Tibial nerve (tissue), 4 donors: Measurements from ENCODE around the gene M1AP. TPM values are rescaled to one million over a fixed set of nuclear protein-coding genes. Genes with fewer than 3 reads are reported as not detected.

Experiments used
- DNase-seq, 2 donors: peaks; one replicate each; pipeline ENCODE4 v3.0.0-alpha.2; 2019; ENCODE audit warnings: low spot score in 2 of 2
- H3K27ac ChIP-seq, 4 donors: fragments of 200-600 bp; sonication (generic) in 3 of 4; one replicate each; pipeline ENCODE4 v1.5.1; 2017 to 2019; ENCODE audit warnings: mild to moderate bottlenecking in 1 of 4
- H3K27me3 ChIP-seq, 2 donors: fragments of 200-600 bp; sonication (generic) in 1 of 2; one replicate each; pipeline versions ENCODE4 v1.5.1 to v1.6.0; 2017 to 2019
- H3K36me3 ChIP-seq, 3 donors: fragments of 200-600 bp; sonication (generic); one replicate each; pipeline ENCODE4 v1.5.1; 2018 to 2019
- H3K4me1 ChIP-seq, 4 donors: fragments of 200-600 bp; sonication (generic) in 3 of 4; one replicate each; pipeline ENCODE4 v1.5.1; 2017 to 2019
- H3K4me3 ChIP-seq, 4 donors: fragments of 200-600 bp; sonication (generic) in 3 of 4; one replicate each; pipeline ENCODE4 v1.5.1; 2017 to 2019; ENCODE audit warnings: mild to moderate bottlenecking in 1 of 4, moderate library complexity in 1 of 4
- H3K9me3 ChIP-seq, 4 donors: fragments of 200-600 bp; sonication (generic) in 3 of 4; one replicate each; pipeline ENCODE4 v1.5.1; 2017 to 2019
- EP300 ChIP-seq, 2 donors: sonication (generic); formaldehyde crosslinking; IDR thresholded peaks; one replicate each; pipeline ENCODE4 v1.6.1; 2017; ENCODE audit warnings: antibody characterized with exemption in 2 of 2, mild to moderate bottlenecking in 1 of 2
- POLR2A ChIP-seq, 2 donors: fragments of 450-650 bp; IDR thresholded peaks; one replicate each; pipeline ENCODE4 v1.6.1; 2017; ENCODE audit warnings: antibody characterized with exemption in 2 of 2, mild to moderate bottlenecking in 2 of 2, moderate library complexity in 2 of 2
- WGBS, 2 donors: methylation state at CpG; one replicate each; pipeline ENCODE4 v1.1.5; 2018; 5-methylcytosine and 5-hydroxymethylcytosine counted together
- total RNA-seq, 4 donors: library from RNA; depleted of rRNA; stranded (reverse); fragments of >200 nt; gene quantifications; one replicate each; pipeline ENCODE4 v1.1.0, GENCODE V29; 2016
- TF ChIP-seq, protein P1 (sequence below), 5 experiments: fragments of 200-600 bp in 3 of 5; fragments of 450-650 bp in 2 of 5; sonication (generic) in 3 of 5; IDR thresholded peaks; one replicate each; pipeline ENCODE4 v1.5.1; 2016 to 2019; ENCODE audit warnings: antibody characterized with exemption in 5 of 5, mild to moderate bottlenecking in 3 of 5, moderate library complexity in 2 of 5

Gene M1AP
- total RNA-seq, 4 donors from 2014 or later, result 0.21 TPM; not detected in 3

- H3K27ac ChIP-seq, result no peak overlapping the region
- peaks cover 0 to 45% (median 0%) of the 10 kb centered on the region in 3 donors for H3K36me3 ChIP-seq
- DNase-seq, result no peak
- H3K4me3 ChIP-seq, result no peak overlapping the region
- H3K4me1 ChIP-seq, result peaks cover 0 to 8% (median 2%) of the 10 kb centered on the region in 4 donors
- no peaks in the 10 kb centered on the region for H3K27me3 ChIP-seq
- TF ChIP-seq EP300 (IDR thresholded peaks at IDR 0.05) (no peak), POLR2A (IDR thresholded peaks at IDR 0.05) (no peak)
- TF ChIP-seq, protein P1, sequence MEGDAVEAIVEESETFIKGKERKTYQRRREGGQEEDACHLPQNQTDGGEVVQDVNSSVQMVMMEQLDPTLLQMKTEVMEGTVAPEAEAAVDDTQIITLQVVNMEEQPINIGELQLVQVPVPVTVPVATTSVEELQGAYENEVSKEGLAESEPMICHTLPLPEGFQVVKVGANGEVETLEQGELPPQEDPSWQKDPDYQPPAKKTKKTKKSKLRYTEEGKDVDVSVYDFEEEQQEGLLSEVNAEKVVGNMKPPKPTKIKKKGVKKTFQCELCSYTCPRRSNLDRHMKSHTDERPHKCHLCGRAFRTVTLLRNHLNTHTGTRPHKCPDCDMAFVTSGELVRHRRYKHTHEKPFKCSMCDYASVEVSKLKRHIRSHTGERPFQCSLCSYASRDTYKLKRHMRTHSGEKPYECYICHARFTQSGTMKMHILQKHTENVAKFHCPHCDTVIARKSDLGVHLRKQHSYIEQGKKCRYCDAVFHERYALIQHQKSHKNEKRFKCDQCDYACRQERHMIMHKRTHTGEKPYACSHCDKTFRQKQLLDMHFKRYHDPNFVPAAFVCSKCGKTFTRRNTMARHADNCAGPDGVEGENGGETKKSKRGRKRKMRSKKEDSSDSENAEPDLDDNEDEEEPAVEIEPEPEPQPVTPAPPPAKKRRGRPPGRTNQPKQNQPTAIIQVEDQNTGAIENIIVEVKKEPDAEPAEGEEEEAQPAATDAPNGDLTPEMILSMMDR (IDR thresholded peaks at IDR 0.05), result no peak
- H3K9me3 ChIP-seq, result no peaks in the 10 kb centered on the region
- WGBS, 2 donors, result 84 to 86% methylated on average over 23 of the region's 23 CpGs
Measured at GRCh38 chr2:74536166-74536950, 111.8 kb downstream of the M1AP start.

DNA sequence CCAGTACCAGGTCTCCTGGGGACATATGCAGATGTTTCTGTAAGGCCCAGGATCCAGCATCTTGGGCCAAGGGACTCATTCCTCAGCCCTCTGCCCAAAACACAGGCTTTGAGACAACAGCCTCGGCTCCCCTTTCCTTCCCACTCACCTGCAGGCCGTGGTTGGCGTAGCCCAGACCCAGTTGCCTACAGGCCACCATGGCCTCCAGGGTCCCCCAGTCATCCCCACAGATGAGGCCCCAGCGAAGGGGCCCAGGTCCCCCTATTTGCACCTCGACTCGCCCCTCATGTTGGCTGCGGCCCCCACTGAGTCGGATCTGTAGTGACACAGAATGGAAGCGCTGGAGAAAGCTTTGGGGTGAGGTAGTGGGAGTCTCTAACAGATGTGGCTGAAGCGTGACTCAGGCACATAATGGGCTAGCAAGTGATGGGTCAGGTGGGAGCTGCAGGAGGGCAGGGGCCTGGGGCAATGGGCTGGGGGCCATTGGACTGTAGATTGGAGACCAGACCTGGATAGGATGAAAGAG lies 112.6 kb downstream of the M1AP start:
- H3K27me3 ChIP-seq, result no peaks in the 10 kb centered on the region
- H3K4me1 ChIP-seq, result peaks cover 0 to 16% (median 9%) of the 10 kb centered on the region in 4 donors

DNA sequence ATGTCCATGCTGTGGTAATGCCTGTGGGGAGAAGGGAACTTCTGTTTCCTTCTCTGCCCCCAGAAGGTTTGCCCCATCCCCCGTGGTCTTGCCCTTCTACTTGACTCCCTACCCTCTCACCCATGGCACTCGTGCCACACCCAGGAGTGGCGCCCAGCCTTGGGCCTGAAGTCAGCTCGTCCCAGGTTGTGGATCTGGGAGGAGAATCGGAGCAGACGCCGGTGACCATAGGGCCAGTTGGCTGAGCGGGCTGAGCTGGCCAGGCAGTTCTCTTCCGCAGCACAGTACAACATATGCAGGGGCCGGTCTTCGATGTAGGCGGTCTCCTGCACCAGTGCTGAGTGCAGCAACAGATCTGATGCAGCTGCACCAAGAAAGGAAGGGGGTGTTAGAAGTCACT lies 113.7 kb downstream of the M1AP start:
- 72 to 78% methylated on average over 12 of the region's 12 CpGs for WGBS, 2 donors
- peaks cover 0 to 17% (median 9%) of the 10 kb centered on the region in 4 donors for H3K4me1 ChIP-seq
- no peak for TF ChIP-seq EP300 (IDR thresholded peaks at IDR 0.05)
- no peak for TF ChIP-seq POLR2A (IDR thresholded peaks at IDR 0.05)
- TF ChIP-seq, protein P1 (IDR thresholded peaks at IDR 0.05), result no peak
- H3K27me3 ChIP-seq, result no peaks in the 10 kb centered on the region
- no peak overlapping the region for H3K4me3 ChIP-seq
- DNase-seq, result no peak
- H3K9me3 ChIP-seq, result no peaks in the 10 kb centered on the region
- no peak overlapping the region for H3K27ac ChIP-seq
- H3K36me3 ChIP-seq, result peaks cover 0 to 40% (median 0%) of the 10 kb centered on the region in 3 donors

More for the DNA sequence above, 112.6 kb downstream of the M1AP start:
- WGBS, 2 donors, result 87 to 92% methylated on average over 10 of the region's 10 CpGs
- Histone ChIP-seq H3K27ac (no peak overlapping the region), H3K36me3 (peaks cover 0 to 41% (median 0%) of the 10 kb centered on the region in 3 donors), H3K9me3 (no peaks in the 10 kb centered on the region), H3K4me3 (no peak overlapping the region)
- no peak for DNase-seq
- TF ChIP-seq EP300 (IDR thresholded peaks at IDR 0.05), result no peak
- TF ChIP-seq POLR2A (IDR thresholded peaks at IDR 0.05), result no peak
- TF ChIP-seq, protein P1 (IDR thresholded peaks at IDR 0.05), result no peak

- no peak for DNase-seq
- H3K27ac ChIP-seq, result no peak overlapping the region
- H3K4me1 ChIP-seq, result peaks cover 0 to 24% (median 14%) of the 10 kb centered on the region in 4 donors
- no peak for TF ChIP-seq POLR2A (IDR thresholded peaks at IDR 0.05)
- TF ChIP-seq, protein P1 (IDR thresholded peaks at IDR 0.05), result no peak
- H3K9me3 ChIP-seq, result no peaks in the 10 kb centered on the region
- no peak overlapping the region for H3K4me3 ChIP-seq
- 79 to 80% methylated on average over 4 of the region's 4 CpGs for WGBS, 2 donors
- H3K36me3 ChIP-seq, result peaks cover 0 to 41% (median 0%) of the 10 kb centered on the region in 3 donors
- no peaks in the 10 kb centered on the region for H3K27me3 ChIP-seq
Measured at GRCh38 chr2:74533464-74533863, 114.7 kb downstream of the M1AP start.

- Histone ChIP-seq H3K36me3 (peaks cover 0 to 53% (median 0%) of the 10 kb centered on the region in 3 donors), H3K4me1 (peaks cover 0 to 34% (median 19%) of the 10 kb centered on the region in 4 donors), H3K27me3 (no peaks in the 10 kb centered on the region), H3K9me3 (no peaks in the 10 kb centered on the region), H3K4me3 (no peak overlapping the region), H3K27ac (no peak overlapping the region)
- no peak for DNase-seq
- TF ChIP-seq EP300 (IDR thresholded peaks at IDR 0.05), result no peak
- TF ChIP-seq, protein P1 (IDR thresholded peaks at IDR 0.05), result peak in 2 of 5 experiments; percentile 14 to 27
Measured at GRCh38 chr2:74532222-74532621, 115.9 kb downstream of the M1AP start.
